Epithelial cell of proximal tubule (primary cell): ENCODE data around the gene NOTCH2. TPM values are rescaled to one million over a fixed set of nuclear protein-coding genes. Genes with fewer than 3 reads are reported as not detected.

Experiments used
- DNase-seq: peaks from one replicate; pipeline ENCODE4 v3.0.0-alpha.2; 2011; ENCODE audit warnings: low read depth
- H3K4me3 ChIP-seq: 2 replicates; pipeline ENCODE4 v1.5.1; 2011; ENCODE audit warnings: low read depth, mild to moderate bottlenecking, low read length
- total RNA-seq: library from RNA; depleted of rRNA; stranded (reverse); fragments of >200 nt; gene quantifications from 2 replicates; pipeline ENCODE4 v1.2.3, GENCODE V29; 2015
- TF ChIP-seq, protein P1 (sequence below): conservative IDR thresholded peaks from 2 replicates; pipeline ENCODE4 v1.5.1; 2012; ENCODE audit warnings: low read depth, mild to moderate bottlenecking, low read length

NOTCH2 gene
- total RNA-seq, 1 donor from 2014 or later: 90.0 TPM

- TF ChIP-seq, protein P1, sequence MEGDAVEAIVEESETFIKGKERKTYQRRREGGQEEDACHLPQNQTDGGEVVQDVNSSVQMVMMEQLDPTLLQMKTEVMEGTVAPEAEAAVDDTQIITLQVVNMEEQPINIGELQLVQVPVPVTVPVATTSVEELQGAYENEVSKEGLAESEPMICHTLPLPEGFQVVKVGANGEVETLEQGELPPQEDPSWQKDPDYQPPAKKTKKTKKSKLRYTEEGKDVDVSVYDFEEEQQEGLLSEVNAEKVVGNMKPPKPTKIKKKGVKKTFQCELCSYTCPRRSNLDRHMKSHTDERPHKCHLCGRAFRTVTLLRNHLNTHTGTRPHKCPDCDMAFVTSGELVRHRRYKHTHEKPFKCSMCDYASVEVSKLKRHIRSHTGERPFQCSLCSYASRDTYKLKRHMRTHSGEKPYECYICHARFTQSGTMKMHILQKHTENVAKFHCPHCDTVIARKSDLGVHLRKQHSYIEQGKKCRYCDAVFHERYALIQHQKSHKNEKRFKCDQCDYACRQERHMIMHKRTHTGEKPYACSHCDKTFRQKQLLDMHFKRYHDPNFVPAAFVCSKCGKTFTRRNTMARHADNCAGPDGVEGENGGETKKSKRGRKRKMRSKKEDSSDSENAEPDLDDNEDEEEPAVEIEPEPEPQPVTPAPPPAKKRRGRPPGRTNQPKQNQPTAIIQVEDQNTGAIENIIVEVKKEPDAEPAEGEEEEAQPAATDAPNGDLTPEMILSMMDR: no peak
Measured at GRCh38 chr1:119987686-119988085, 81.8 kb downstream of the NOTCH2 start.

DNA sequence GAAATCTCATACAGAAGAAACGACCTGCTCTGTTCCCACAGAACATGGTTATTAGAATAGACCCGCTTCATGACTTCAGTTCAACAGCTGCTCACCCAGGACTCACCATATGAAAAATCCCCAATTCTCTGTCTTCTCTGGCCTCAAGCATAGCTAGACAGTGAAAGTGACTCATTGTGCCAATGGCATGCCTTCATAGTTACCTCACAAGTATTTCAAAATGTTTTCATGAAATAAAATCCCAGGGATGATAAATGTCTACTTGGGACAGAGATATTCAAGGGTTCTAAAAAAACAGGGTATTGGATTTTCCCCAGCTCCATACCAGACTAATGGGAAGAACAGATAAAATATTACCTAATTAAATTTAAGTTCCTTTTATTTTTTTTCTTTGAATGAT lies 82.3 kb downstream of the NOTCH2 start:
- no peak overlapping the region for H3K4me3 ChIP-seq
- TF ChIP-seq, protein P1: no peak
- peak; percentile 89 for DNase-seq

More at GRCh38 chr1:119987686-119988085, 81.8 kb downstream of the NOTCH2 start:
- no peak for DNase-seq
- no peak overlapping the region for H3K4me3 ChIP-seq

DNA sequence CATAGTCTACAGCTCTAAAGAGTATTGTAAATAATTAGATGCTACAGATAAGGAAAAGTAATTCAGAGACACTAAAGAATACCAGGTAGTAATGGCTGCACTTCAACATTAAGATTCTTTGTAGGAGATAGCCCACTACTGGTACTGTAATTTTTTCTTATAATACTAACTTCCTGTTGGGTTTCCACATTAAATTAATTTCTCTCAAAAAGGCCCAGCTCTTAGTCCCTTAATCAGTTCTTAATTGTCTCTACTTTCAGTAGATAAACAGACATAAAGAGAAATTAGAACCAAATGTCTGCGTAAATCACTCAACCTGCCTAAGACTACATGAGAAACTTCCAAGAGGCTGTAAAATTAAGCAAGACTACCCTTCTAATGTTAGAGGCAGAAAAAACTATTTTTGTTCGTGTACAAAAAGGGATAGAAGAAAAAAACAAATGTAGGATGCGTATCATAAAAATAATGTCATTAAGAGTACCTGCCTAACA lies 83.4 kb downstream of the NOTCH2 start:
- no peak overlapping the region for H3K4me3 ChIP-seq
- TF ChIP-seq, protein P1: no peak
- no peak for DNase-seq

DNA sequence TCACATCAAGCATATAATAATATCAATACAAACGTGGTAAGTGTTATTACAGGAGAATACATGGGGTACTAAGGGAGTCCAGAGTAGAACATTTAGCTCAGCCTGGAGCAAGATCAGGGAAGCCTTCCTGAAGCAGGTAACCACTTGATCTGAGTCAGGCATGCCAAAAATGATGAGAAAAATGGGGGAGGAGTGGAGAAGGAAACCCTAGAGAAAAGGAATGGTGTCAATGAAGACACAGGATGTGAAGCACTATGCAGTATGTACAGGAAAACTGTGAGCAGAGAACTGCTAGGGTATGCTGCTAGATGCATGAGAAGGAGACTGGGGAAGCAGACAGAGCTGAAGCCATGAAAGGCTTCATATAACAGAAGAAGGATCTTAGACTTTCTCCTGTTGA lies 84.7 kb downstream of the NOTCH2 start:
- no peak overlapping the region for H3K4me3 ChIP-seq
- no peak for DNase-seq
- TF ChIP-seq, protein P1: no peak

DNA sequence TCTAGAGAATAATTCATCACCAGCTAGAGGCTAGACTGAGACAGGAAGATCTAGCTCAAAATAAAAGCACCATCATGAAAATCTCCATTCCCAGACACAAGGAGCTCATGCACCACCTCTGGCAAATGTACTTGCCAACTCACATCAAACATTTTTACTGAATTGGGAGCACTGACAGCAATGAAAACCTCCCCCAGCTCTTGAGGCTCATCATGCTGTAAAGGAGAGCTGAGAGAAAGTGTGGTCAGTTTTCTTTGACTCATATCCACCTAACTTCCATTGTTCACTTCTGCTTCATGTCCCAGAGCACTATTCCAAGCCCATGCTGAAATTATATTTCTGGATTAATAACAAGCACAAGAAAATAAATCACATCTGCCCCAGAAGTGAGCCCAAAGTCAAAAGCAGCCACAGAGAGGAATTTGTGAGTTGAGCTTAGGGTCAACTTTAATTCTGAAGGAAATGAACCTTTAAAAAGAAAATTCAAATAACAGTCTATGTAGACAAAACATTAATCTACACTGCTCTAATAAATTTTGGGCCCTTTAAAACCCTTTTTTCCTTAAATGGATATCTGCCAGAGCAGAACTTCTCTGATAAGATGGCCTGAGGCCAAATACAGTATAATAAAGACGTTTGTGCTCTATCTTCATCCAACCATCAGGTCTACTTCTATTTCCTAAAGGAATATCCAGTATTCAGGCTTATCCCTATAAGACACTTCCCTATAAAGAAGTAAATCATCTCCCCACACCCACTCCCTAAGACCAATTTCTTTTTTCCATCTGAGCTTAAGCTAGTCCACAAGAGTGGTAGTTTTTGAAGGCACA lies 87.3 kb downstream of the NOTCH2 start:
- H3K4me3 ChIP-seq: no peak overlapping the region
- TF ChIP-seq, protein P1: no peak
- no peak for DNase-seq

DNA sequence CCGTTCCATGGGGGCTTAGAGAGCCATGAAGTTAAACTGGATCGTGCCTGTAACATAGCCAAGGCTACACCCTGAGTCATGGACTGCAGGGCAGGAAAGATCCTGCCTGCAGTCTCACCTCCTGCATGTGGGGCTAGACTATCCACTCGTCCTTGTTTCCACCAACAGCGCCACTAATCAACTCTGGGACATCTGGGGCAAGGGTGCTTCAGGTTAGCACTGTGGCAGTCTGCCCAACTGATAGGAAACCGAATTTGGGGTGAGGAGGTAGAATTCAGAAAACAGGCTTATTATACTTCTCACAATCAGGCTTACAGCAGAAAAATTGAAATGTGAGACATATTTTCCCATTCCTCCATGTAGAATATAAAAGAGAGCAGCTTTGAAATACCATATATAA lies 88.0 kb downstream of the NOTCH2 start:
- TF ChIP-seq, protein P1: no peak
- DNase-seq: no peak
- H3K4me3 ChIP-seq: no peak overlapping the region
